Measurements from ENCODE around the gene NR3C1. TPM values are rescaled to one million over a fixed set of nuclear protein-coding genes. Genes with fewer than 3 reads are reported as not detected.

Gene NR3C1
- total RNA-seq, 4 donors from 2014 or later, result 55.1 to 134 (median 87.3) TPM

- TF ChIP-seq CTCF (IDR thresholded peaks at IDR 0.05) (no peak), POLR2A (IDR thresholded peaks at IDR 0.05) (no peak)
- no peaks in the 10 kb centered on the region for H3K4me1 ChIP-seq
- H3K4me3 ChIP-seq, result no peak overlapping the region
- no peaks in the 10 kb centered on the region for H3K9me3 ChIP-seq
- H3K27me3 ChIP-seq, result no peaks in the 10 kb centered on the region
- no peaks in the 10 kb centered on the region for H3K36me3 ChIP-seq
- no peak overlapping the region for H3K27ac ChIP-seq
- intact Hi-C loops (cut with DNase I; ENCODE audit: low total_unique reads), result no loop called here
- DNase-seq, result no peak
These were observed 28.8 kb downstream of the NR3C1 start for GRCh38 chr5:143374496-143375217.

- intact Hi-C loops (cut with DNase I; ENCODE audit: low total_unique reads), result no loop called here
- H3K4me1 ChIP-seq, result no peaks in the 10 kb centered on the region
- H3K4me3 ChIP-seq, result no peak overlapping the region
- H3K27ac ChIP-seq, result no peak overlapping the region
- H3K36me3 ChIP-seq, result no peaks in the 10 kb centered on the region
- no peak for DNase-seq
- TF ChIP-seq POLR2A (IDR thresholded peaks at IDR 0.05) (no peak), CTCF (IDR thresholded peaks at IDR 0.05) (no peak)
- H3K27me3 ChIP-seq, result no peaks in the 10 kb centered on the region
- no peaks in the 10 kb centered on the region for H3K9me3 ChIP-seq
These were observed 30.4 kb downstream of the NR3C1 start for GRCh38 chr5:143373076-143373475.

- Histone ChIP-seq H3K4me3 (no peak overlapping the region), H3K27me3 (no peaks in the 10 kb centered on the region), H3K27ac (no peak overlapping the region), H3K9me3 (no peaks in the 10 kb centered on the region), H3K36me3 (no peaks in the 10 kb centered on the region), H3K4me1 (no peaks in the 10 kb centered on the region)
- no peak for TF ChIP-seq POLR2A (IDR thresholded peaks at IDR 0.05)
- TF ChIP-seq CTCF (IDR thresholded peaks at IDR 0.05), result no peak
- DNase-seq, result no peak
- intact Hi-C loops (cut with DNase I; ENCODE audit: low total_unique reads), result no loop called here
These were observed 31.2 kb downstream of the NR3C1 start for GRCh38 chr5:143372187-143372829.

GRCh38 chr5:143370440-143370839 lies 33.0 kb downstream of the NR3C1 start:
- no peak for DNase-seq
- no peaks in the 10 kb centered on the region for H3K9me3 ChIP-seq
- no peaks in the 10 kb centered on the region for H3K36me3 ChIP-seq
- intact Hi-C loops (cut with DNase I; ENCODE audit: low total_unique reads), result no loop called here
- TF ChIP-seq CTCF (IDR thresholded peaks at IDR 0.05) (no peak), POLR2A (IDR thresholded peaks at IDR 0.05) (no peak)
- no peaks in the 10 kb centered on the region for H3K4me1 ChIP-seq
- no peaks in the 10 kb centered on the region for H3K27me3 ChIP-seq
- no peak overlapping the region for H3K4me3 ChIP-seq
- H3K27ac ChIP-seq, result no peak overlapping the region

- no peaks in the 10 kb centered on the region for H3K4me1 ChIP-seq
- H3K36me3 ChIP-seq, result no peaks in the 10 kb centered on the region
- H3K4me3 ChIP-seq, result no peak overlapping the region
- no peaks in the 10 kb centered on the region for H3K27me3 ChIP-seq
- intact Hi-C loops (cut with DNase I; ENCODE audit: low total_unique reads), result no loop called here
- H3K27ac ChIP-seq, result no peak overlapping the region
- no peaks in the 10 kb centered on the region for H3K9me3 ChIP-seq
- TF ChIP-seq CTCF (IDR thresholded peaks at IDR 0.05) (no peak), POLR2A (IDR thresholded peaks at IDR 0.05) (no peak)
- no peak for DNase-seq
These were observed 39.4 kb downstream of the NR3C1 start for GRCh38 chr5:143364061-143364460.

All from uterus (tissue), 4 donors.